HepG2 (cell line): ENCODE results near the gene DUSP15. TPM values are rescaled to one million over a fixed set of nuclear protein-coding genes. Genes with fewer than 3 reads are reported as not detected.

Source experiments
- ATF6 ChIP-seq: sonication (generic); formaldehyde crosslinking; conservative IDR thresholded peaks from 2 replicates; pipeline ENCODE4 v1.4.0; 2020; ENCODE audit warnings: missing genetic modification reagents
- GMEB2 ChIP-seq: IDR thresholded peaks from 2 replicates; pipeline ENCODE4 v1.6.1; 2016; ENCODE audit warnings: missing biosample characterization, missing genetic modification reagents, low read depth
- JUND ChIP-seq: sonication (generic); formaldehyde crosslinking; IDR thresholded peaks from 2 replicates; pipeline ENCODE4 v1.8.0; 2022; ENCODE audit warnings: mild to moderate bottlenecking, missing genetic modification reagents
- RARA ChIP-seq: IDR thresholded peaks from 2 replicates; pipeline ENCODE4 v1.6.1; 2016; ENCODE audit warnings: missing genetic modification reagents, missing compliant biosample characterization
- TBX2 ChIP-seq: sonication (generic); formaldehyde crosslinking; IDR thresholded peaks from 2 replicates; pipeline ENCODE4 v1.5.0; 2020; ENCODE audit warnings: missing genetic modification reagents, mild to moderate bottlenecking, borderline replicate concordance
- YEATS4 ChIP-seq: sonication (generic); formaldehyde crosslinking; IDR thresholded peaks from 2 replicates; pipeline ENCODE4 v1.4.0; 2020; ENCODE audit warnings: missing genetic modification reagents, borderline replicate concordance
- ZBTB38 ChIP-seq: sonication (generic); formaldehyde crosslinking; IDR thresholded peaks from 2 replicates; pipeline ENCODE4 v1.5.1; 2020; ENCODE audit warnings: mild to moderate bottlenecking, missing genetic modification reagents
- ZNF121 ChIP-seq: sonication (generic); formaldehyde crosslinking; IDR thresholded peaks from 2 replicates; pipeline ENCODE4 v1.5.0; 2020; ENCODE audit warnings: mild to moderate bottlenecking, missing genetic modification reagents
- ZNF317 ChIP-seq: sonication (generic); formaldehyde crosslinking; IDR thresholded peaks from 2 replicates; pipeline ENCODE4 v1.5.0; 2020; ENCODE audit warnings: mild to moderate bottlenecking, missing genetic modification reagents
- ZNF446 ChIP-seq: sonication (generic); formaldehyde crosslinking; IDR thresholded peaks from 2 replicates; pipeline ENCODE4 v1.5.0; 2020; ENCODE audit warnings: mild to moderate bottlenecking, missing genetic modification reagents
- polyA plus RNA-seq, 8 experiments: library from polyadenylated mRNA; depleted of rRNA in 3 of 8; stranded (reverse) in 7 of 8; unstranded in 1 of 8; fragments of >200 nt; fragmentation: Illumina TruSeq in 4 of 8; extraction: Trizol in 4 of 8; gene quantifications; 2 replicates each; pipeline versions ENCODE4 v1.2.1 to v1.2.3, GENCODE V29; 2011 to 2016; ENCODE audit warnings: low read depth in 4 of 8, missing spikeins in 1 of 8, mixed read lengths in 1 of 8; ENCODE audit not compliant: insufficient read depth in 1 of 8
- total RNA-seq, 5 experiments: library from RNA; depleted of rRNA; stranded (reverse); fragments of >200 nt; fragmentation: Illumina TruSeq; extraction: Trizol; gene quantifications; 2 replicates each; pipeline ENCODE4 v1.2.3, GENCODE V29; 2016; ENCODE audit warnings: low read depth in 1 of 5
- TF ChIP-seq, protein P1 (sequence below): sonication (generic); formaldehyde crosslinking; IDR thresholded peaks from 2 replicates; pipeline ENCODE4 v1.4.0; 2020; ENCODE audit warnings: missing genetic modification reagents
- TF ChIP-seq, protein P2 (sequence below): fragments of 450-650 bp; IDR thresholded peaks from 2 replicates; pipeline ENCODE4 v1.6.1; 2017; ENCODE audit warnings: mild to moderate bottlenecking
- TF ChIP-seq, protein P3 (sequence below): IDR thresholded peaks from 2 replicates; pipeline ENCODE4 v1.6.1; 2016
- TF ChIP-seq, protein P4 (sequence below): sonication (generic); formaldehyde crosslinking; IDR thresholded peaks from 2 replicates; pipeline ENCODE4; 2020; ENCODE audit warnings: missing genetic modification reagents, mild to moderate bottlenecking, borderline replicate concordance

The DUSP15 gene
- total and polyA plus RNA-seq, 2 of the 13 experiments (the other 11 are each of a cell fraction or from before 2014, with no cell fraction given) = 0.17 to 0.93 TPM

GRCh38 chr20:31879143-31879987 lies 9.0 kb upstream of the DUSP15 start (continued):
- TF ChIP-seq RARA (CRISPR knock-in tag) = peak; percentile 44
- TF ChIP-seq, protein P1, sequence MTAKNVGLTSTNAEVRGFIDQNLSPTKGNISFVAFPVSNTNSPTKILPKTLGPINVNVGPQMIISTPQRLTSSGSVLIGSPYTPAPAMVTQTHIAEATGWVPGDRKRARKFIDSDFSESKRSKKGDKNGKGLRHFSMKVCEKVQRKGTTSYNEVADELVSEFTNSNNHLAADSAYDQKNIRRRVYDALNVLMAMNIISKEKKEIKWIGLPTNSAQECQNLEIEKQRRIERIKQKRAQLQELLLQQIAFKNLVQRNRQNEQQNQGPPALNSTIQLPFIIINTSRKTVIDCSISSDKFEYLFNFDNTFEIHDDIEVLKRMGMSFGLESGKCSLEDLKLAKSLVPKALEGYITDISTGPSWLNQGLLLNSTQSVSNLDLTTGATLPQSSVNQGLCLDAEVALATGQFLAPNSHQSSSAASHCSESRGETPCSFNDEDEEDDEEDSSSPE (CRISPR knock-in tag) = 0 out of 2 replicates have a peak, but pooled peaks have one; percentile 55
- TF ChIP-seq YEATS4 (CRISPR knock-in tag) = peak; percentile 60
- 0 out of 2 replicates have a peak, but pooled peaks have one; percentile 16 for TF ChIP-seq JUND
- TF ChIP-seq, protein P2, sequence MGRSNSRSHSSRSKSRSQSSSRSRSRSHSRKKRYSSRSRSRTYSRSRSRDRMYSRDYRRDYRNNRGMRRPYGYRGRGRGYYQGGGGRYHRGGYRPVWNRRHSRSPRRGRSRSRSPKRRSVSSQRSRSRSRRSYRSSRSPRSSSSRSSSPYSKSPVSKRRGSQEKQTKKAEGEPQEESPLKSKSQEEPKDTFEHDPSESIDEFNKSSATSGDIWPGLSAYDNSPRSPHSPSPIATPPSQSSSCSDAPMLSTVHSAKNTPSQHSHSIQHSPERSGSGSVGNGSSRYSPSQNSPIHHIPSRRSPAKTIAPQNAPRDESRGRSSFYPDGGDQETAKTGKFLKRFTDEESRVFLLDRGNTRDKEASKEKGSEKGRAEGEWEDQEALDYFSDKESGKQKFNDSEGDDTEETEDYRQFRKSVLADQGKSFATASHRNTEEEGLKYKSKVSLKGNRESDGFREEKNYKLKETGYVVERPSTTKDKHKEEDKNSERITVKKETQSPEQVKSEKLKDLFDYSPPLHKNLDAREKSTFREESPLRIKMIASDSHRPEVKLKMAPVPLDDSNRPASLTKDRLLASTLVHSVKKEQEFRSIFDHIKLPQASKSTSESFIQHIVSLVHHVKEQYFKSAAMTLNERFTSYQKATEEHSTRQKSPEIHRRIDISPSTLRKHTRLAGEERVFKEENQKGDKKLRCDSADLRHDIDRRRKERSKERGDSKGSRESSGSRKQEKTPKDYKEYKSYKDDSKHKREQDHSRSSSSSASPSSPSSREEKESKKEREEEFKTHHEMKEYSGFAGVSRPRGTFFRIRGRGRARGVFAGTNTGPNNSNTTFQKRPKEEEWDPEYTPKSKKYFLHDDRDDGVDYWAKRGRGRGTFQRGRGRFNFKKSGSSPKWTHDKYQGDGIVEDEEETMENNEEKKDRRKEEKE = no peak
- TF ChIP-seq, protein P3, sequence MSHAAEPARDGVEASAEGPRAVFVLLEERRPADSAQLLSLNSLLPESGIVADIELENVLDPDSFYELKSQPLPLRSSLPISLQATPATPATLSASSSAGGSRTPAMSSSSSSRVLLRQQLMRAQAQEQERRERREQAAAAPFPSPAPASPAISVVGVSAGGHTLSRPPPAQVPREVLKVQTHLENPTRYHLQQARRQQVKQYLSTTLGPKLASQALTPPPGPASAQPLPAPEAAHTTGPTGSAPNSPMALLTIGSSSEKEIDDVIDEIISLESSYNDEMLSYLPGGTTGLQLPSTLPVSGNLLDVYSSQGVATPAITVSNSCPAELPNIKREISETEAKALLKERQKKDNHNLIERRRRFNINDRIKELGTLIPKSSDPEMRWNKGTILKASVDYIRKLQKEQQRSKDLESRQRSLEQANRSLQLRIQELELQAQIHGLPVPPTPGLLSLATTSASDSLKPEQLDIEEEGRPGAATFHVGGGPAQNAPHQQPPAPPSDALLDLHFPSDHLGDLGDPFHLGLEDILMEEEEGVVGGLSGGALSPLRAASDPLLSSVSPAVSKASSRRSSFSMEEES (CRISPR knock-in tag) = peak; percentile 78
- TF ChIP-seq, protein P4, sequence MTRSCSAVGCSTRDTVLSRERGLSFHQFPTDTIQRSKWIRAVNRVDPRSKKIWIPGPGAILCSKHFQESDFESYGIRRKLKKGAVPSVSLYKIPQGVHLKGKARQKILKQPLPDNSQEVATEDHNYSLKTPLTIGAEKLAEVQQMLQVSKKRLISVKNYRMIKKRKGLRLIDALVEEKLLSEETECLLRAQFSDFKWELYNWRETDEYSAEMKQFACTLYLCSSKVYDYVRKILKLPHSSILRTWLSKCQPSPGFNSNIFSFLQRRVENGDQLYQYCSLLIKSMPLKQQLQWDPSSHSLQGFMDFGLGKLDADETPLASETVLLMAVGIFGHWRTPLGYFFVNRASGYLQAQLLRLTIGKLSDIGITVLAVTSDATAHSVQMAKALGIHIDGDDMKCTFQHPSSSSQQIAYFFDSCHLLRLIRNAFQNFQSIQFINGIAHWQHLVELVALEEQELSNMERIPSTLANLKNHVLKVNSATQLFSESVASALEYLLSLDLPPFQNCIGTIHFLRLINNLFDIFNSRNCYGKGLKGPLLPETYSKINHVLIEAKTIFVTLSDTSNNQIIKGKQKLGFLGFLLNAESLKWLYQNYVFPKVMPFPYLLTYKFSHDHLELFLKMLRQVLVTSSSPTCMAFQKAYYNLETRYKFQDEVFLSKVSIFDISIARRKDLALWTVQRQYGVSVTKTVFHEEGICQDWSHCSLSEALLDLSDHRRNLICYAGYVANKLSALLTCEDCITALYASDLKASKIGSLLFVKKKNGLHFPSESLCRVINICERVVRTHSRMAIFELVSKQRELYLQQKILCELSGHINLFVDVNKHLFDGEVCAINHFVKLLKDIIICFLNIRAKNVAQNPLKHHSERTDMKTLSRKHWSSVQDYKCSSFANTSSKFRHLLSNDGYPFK (CRISPR knock-in tag) = peak; percentile 86; the same call in 1 of the 2 replicates
- TF ChIP-seq ZNF317 = 0 out of 2 replicates have a peak, but pooled peaks have one; percentile 16
- peak; percentile 79 for TF ChIP-seq TBX2 (CRISPR knock-in tag)
- no peak for TF ChIP-seq GMEB2 (CRISPR knock-in tag)
- TF ChIP-seq ATF6 (CRISPR knock-in tag) = 0 out of 2 replicates have a peak, but pooled peaks have one; percentile 66
- TF ChIP-seq ZNF446 (CRISPR knock-in tag) = no peak
- TF ChIP-seq ZNF121 (CRISPR knock-in tag) = peak; percentile 86
- no peak for TF ChIP-seq ZBTB38 (CRISPR knock-in tag)
